ENCODE data around the gene CDCA8. TPM values are rescaled to one million over a fixed set of nuclear protein-coding genes. Genes with fewer than 3 reads are reported as not detected.

The CDCA8 gene
- total RNA-seq, 1 donor from 2014 or later = 5.5 TPM

- H3K4me1 Mint-ChIP-seq (ENCODE audit: low read depth, unreplicated experiment) = peaks cover 3% of the 10 kb centered on the region
- Histone ChIP-seq H4K20me1 (ENCODE audit: insufficient read depth, low read length) (no peaks in the 10 kb centered on the region), H3K4me3 (ENCODE audit: insufficient read depth, low read depth, low read length) (no peak overlapping the region), H3K4me1 (ENCODE audit: insufficient read depth, low read length) (no peaks in the 10 kb centered on the region), H3K79me2 (ENCODE audit: insufficient read depth, low read length) (no peaks in the 10 kb centered on the region), H3K4me2 (ENCODE audit: low read length) (no peak overlapping the region), H3K9ac (ENCODE audit: low read length) (no peak overlapping the region), H2AFZ (ENCODE audit: low read depth, low read length) (no peak overlapping the region), H3K9me3 (ENCODE audit: insufficient read depth, low read depth, low read length) (no peaks in the 10 kb centered on the region), H3K27ac (ENCODE audit: low read depth, low read length) (no peak overlapping the region), H3K27me3 (ENCODE audit: insufficient read depth, low read length) (peaks cover 20% of the 10 kb centered on the region), H3K36me3 (ENCODE audit: insufficient read depth, low read length) (no peaks in the 10 kb centered on the region)
- DNase-seq (ENCODE audit: low read depth) = no peak
- H3K4me3 Mint-ChIP-seq (ENCODE audit: unreplicated experiment) = no peak overlapping the region
- H3K27ac Mint-ChIP-seq (ENCODE audit: unreplicated experiment) = no peak overlapping the region
- peaks cover 2% of the 10 kb centered on the region for H3K36me3 Mint-ChIP-seq (ENCODE audit: low read depth, unreplicated experiment)
- TF ChIP-seq CTCF (IDR thresholded peaks at IDR 0.05; ENCODE audit: insufficient read depth, low read depth, low read length) (no peak), EZH2 (IDR thresholded peaks at IDR 0.05; ENCODE audit: insufficient read depth, low read length) (no peak)
- no peak for FAIRE-seq
- peaks cover 73% of the 10 kb centered on the region for H3K27me3 Mint-ChIP-seq (ENCODE audit: low read depth, unreplicated experiment)
- no peaks in the 10 kb centered on the region for H3K9me3 Mint-ChIP-seq (ENCODE audit: unreplicated experiment)
Measured at GRCh38 chr1:37725851-37726613, 33.7 kb downstream of the CDCA8 start.

DNA sequence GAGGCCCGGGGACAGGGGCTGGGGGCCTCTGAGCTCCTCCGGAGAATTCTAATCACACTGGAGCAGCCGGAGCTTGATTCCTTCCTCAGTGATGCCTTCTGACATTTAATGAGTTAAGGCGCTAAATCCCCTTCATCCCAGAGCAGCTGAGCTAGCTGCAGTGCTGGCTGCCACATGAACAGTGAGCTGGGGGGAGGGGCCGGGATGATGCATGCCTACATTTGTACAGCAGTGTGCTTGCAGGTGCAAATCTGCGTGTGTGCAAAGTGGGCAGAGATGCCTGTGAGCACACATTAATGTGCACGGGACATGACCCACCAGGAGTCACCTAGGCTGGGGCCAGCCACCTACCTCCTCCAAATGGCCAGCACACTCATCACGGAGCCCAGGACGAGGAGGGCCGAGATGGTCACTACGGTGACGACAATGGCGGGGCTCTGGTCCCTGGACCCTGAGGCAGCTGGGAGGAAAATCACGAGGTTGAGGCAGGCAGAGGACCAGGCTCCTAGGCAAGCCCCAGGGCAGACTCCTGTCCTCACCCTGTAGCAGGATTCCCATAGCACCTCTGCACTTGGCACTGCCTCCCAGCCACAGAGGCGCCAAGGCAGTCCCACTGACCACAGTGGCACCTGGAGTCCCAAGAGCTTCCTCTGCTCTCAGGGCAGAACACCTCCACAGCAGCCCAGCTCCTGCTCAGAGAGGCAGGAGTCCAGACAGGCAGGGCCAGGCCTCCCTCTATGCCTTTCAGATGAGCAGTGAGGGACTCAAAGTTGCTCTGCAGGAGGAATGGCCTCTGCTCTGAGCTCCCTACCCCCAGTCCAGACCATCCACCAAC is 34.7 kb downstream of the CDCA8 start:
- FAIRE-seq = no peak
- Mint-ChIP-seq H3K4me1 (ENCODE audit: low read depth, unreplicated experiment) (peaks cover 3% of the 10 kb centered on the region), H3K27ac (ENCODE audit: unreplicated experiment) (no peak overlapping the region), H3K4me3 (ENCODE audit: unreplicated experiment) (no peak overlapping the region), H3K9me3 (ENCODE audit: unreplicated experiment) (no peaks in the 10 kb centered on the region), H3K27me3 (ENCODE audit: low read depth, unreplicated experiment) (peaks cover 81% of the 10 kb centered on the region), H3K36me3 (ENCODE audit: low read depth, unreplicated experiment) (peaks cover 2% of the 10 kb centered on the region)
- H3K4me3 ChIP-seq (ENCODE audit: insufficient read depth, low read depth, low read length) = no peak overlapping the region
- no peaks in the 10 kb centered on the region for H3K4me1 ChIP-seq (ENCODE audit: insufficient read depth, low read length)
- TF ChIP-seq EZH2 (IDR thresholded peaks at IDR 0.05; ENCODE audit: insufficient read depth, low read length) (no peak), CTCF (IDR thresholded peaks at IDR 0.05; ENCODE audit: insufficient read depth, low read depth, low read length) (no peak)
- no peak overlapping the region for H3K27ac ChIP-seq (ENCODE audit: low read depth, low read length)
- no peak overlapping the region for H3K9ac ChIP-seq (ENCODE audit: low read length)
- no peak for DNase-seq (ENCODE audit: low read depth)
- no peak overlapping the region for H3K4me2 ChIP-seq (ENCODE audit: low read length)
- H4K20me1 ChIP-seq (ENCODE audit: insufficient read depth, low read length) = no peaks in the 10 kb centered on the region
- peaks cover 22% of the 10 kb centered on the region for H3K27me3 ChIP-seq (ENCODE audit: insufficient read depth, low read length)
- no peaks in the 10 kb centered on the region for H3K36me3 ChIP-seq (ENCODE audit: insufficient read depth, low read length)
- H3K9me3 ChIP-seq (ENCODE audit: insufficient read depth, low read depth, low read length) = no peaks in the 10 kb centered on the region
- H2AFZ ChIP-seq (ENCODE audit: low read depth, low read length) = no peak overlapping the region
- no peaks in the 10 kb centered on the region for H3K79me2 ChIP-seq (ENCODE audit: insufficient read depth, low read length)

All from astrocyte (in vitro differentiated cells and primary cell).